GM12878 (cell line): Measurements from ENCODE around the gene GAS6. TPM values are rescaled to one million over a fixed set of nuclear protein-coding genes. Genes with fewer than 3 reads are reported as not detected.

Experiments used
- ATAC-seq: fragments of 200-7000 bp; cut with Tn5 transposase; 3 replicates; pipeline ENCODE4 v1.9.1; 2020; ENCODE audit warnings: mild to moderate bottlenecking, moderate library complexity
- BruUV-seq: library from RNA; stranded (reverse); fragments of 400-500 nt; replicated peaks from 2 replicates; lab custom pipeline; 2021; lab: Mats Ljungman, UMichigan
- CTCF ChIA-PET: fragments of 300-600 bp; sonication (Branson Sonifier 250); formaldehyde crosslinking; extraction: SDS; loops from one replicate; lab custom pipeline; 2021; ENCODE audit warnings: inconsistent platforms; lab: Yijun Ruan, JAX
- POLR2A ChIA-PET: fragments of 350-600 bp; formaldehyde crosslinking; extraction: SDS; loops from one replicate; lab custom pipeline; 2021; ENCODE audit warnings: inconsistent platforms; lab: Charles Lee
- RAD21 ChIA-PET: fragments of 300-600 bp; sonication (Branson Sonifier 250); formaldehyde crosslinking; loops from one replicate; lab custom pipeline; 2023; ENCODE audit warnings: antibody characterized with exemption; ENCODE audit not compliant: unreplicated experiment; lab: Charles Lee
- SMC1A ChIA-PET: fragments of 300-600 bp; sonication (Branson Sonifier 250); formaldehyde crosslinking; loops from one replicate; lab custom pipeline; 2023; ENCODE audit not compliant: unreplicated experiment, uncharacterized antibody; lab: Charles Lee
- DNase-seq: peaks from one replicate; pipeline ENCODE4 v3.0.0-alpha.2; 2011; ENCODE audit warnings: low read depth, low spot score
- FAIRE-seq: peaks from 3 replicates; lab custom pipeline; 2011; peaks lifted over from hg19 to GRCh38; lab: Jason Lieb, UNC
- H2AFZ ChIP-seq: 2 replicates; pipeline ENCODE4 v1.6.0; 2011; ENCODE audit warnings: low read depth, low read length, control low read depth; ENCODE audit not compliant: control insufficient read depth
- H3K27ac ChIP-seq: 2 replicates; pipeline ENCODE4 v1.5.1; 2011; ENCODE audit warnings: control low read depth; ENCODE audit not compliant: control insufficient read depth, insufficient read depth
- H3K27me3 ChIP-seq, 2 experiments: replicated peaks in 1 of 2; 2 replicates each; pipeline versions ENCODE4 v1.6.0 to v1.6.1; 2011; ENCODE audit warnings: low read length in 1 of 2; ENCODE audit not compliant: control insufficient read depth in 2 of 2, insufficient read depth in 2 of 2
- H3K36me3 ChIP-seq, 2 experiments: 2 replicates each; pipeline ENCODE4 v1.5.1; 2011; ENCODE audit warnings: low read length in 1 of 2; ENCODE audit not compliant: control insufficient read depth in 2 of 2, insufficient read depth in 2 of 2
- H3K4me1 ChIP-seq: 2 replicates; pipeline ENCODE4 v1.6.1; 2011; ENCODE audit warnings: mild to moderate bottlenecking, low read length, moderate library complexity, mixed read lengths; ENCODE audit not compliant: control insufficient read depth, insufficient read depth
- H3K4me2 ChIP-seq: 2 replicates; pipeline ENCODE4 v1.6.0; 2011; ENCODE audit warnings: control low read depth; ENCODE audit not compliant: control insufficient read depth, insufficient read depth
- H3K4me3 ChIP-seq: fragments of 200-600 bp; sonication (generic); 2 replicates; pipeline ENCODE4 v1.5.1; 2016
- H3K79me2 ChIP-seq: 2 replicates; pipeline ENCODE4 v1.6.0; 2011; ENCODE audit warnings: low read length; ENCODE audit not compliant: control insufficient read depth, insufficient read depth
- H3K9ac ChIP-seq: 2 replicates; pipeline ENCODE4 v1.8.0; 2011; ENCODE audit warnings: low read length, control low read depth, mixed read lengths; ENCODE audit not compliant: control insufficient read depth, insufficient read depth
- H3K9me3 ChIP-seq: replicated peaks from 3 replicates; pipeline ENCODE4 v1.5.1; 2011; ENCODE audit warnings: mild to moderate bottlenecking, low read length; ENCODE audit not compliant: control insufficient read depth, insufficient read depth
- H4K20me1 ChIP-seq: 2 replicates; pipeline ENCODE4 v1.6.0; 2011; ENCODE audit not compliant: control insufficient read depth, insufficient read depth
- CBX5 ChIP-seq: sonication (generic); IDR thresholded peaks from 2 replicates; pipeline ENCODE4 v1.6.1; 2016; ENCODE audit warnings: low read depth, moderate library complexity, mild to moderate bottlenecking, inconsistent platforms
- EGR1 ChIP-seq, 2 experiments: IDR thresholded peaks; 1 replicate in 1 of 2; 2 replicates in 1 of 2; pipeline ENCODE4 v1.6.1; 2011 to 2012; ENCODE audit warnings: low read depth in 2 of 2, low read length in 2 of 2, borderline replicate concordance in 1 of 2, mild to moderate bottlenecking in 1 of 2, moderate library complexity in 1 of 2
- EP300 ChIP-seq, 2 experiments: fragments of 150-350 bp in 1 of 2; IDR thresholded peaks; 2 replicates each; pipeline ENCODE4 v1.6.1; 2011 to 2012; ENCODE audit warnings: low read depth in 2 of 2, low read length in 2 of 2, borderline replicate concordance in 1 of 2, improper control_type of control experiment in 1 of 2, inconsistent platforms in 1 of 2; ENCODE audit not compliant: control insufficient read depth in 1 of 2
- NFYA ChIP-seq: IDR thresholded peaks from 2 replicates; pipeline ENCODE4 v1.6.1; 2011; ENCODE audit warnings: low read depth, mild to moderate bottlenecking, low read length, improper control_type of control experiment, borderline replicate concordance
- RFX5 ChIP-seq: IDR thresholded peaks from 2 replicates; pipeline ENCODE4 v1.6.1; 2011; ENCODE audit warnings: low read depth, low read length, improper control_type of control experiment
- WGBS: methylation state at CpG from one replicate; pipeline ENCODE4 v1.1.6; 2016; ENCODE audit warnings: low lambda C conversion rate; ENCODE audit not compliant: insufficient replicate concordance, insufficient coverage; ENCODE audit errors: missing lambda C conversion rate; 5-methylcytosine and 5-hydroxymethylcytosine counted together
- in situ Hi-C: fragments of 300-500 bp; cut with MboI; formaldehyde crosslinking; loops from 9 replicates; pipeline ENCODE4 v1.14.3; 2018; ENCODE audit warnings: mixed read lengths
- intact Hi-C: fragments of 100-400 bp; cut with micrococcal nuclease; formaldehyde crosslinking; loops from one replicate; pipeline ENCODE4 v1.14.2; 2022; ENCODE audit not compliant: unreplicated experiment
- polyA plus RNA-seq, 11 experiments: library from polyadenylated mRNA; depleted of rRNA in 4 of 11; unstranded in 6 of 11; stranded (reverse) in 5 of 11; fragments of >200 nt; fragmentation: Nextera tagmentation in 4 of 11; fragmentation: Illumina TruSeq in 1 of 11; extraction: Ambion mirVana in 4 of 11; extraction: Trizol in 1 of 11; gene quantifications; 1 replicate in 1 of 11; 2 replicates in 10 of 11; pipeline versions ENCODE4 v1.2.1 to v1.2.3, GENCODE V29; 2011 to 2016; ENCODE audit warnings: inconsistent platforms in 2 of 11, missing spikeins in 2 of 11, low read depth in 1 of 11
- total RNA-seq, 4 experiments: library from RNA; depleted of rRNA in 3 of 4; stranded (reverse); fragments of >200 nt in 3 of 4; fragmentation: Illumina TruSeq in 1 of 4; extraction: Trizol in 1 of 4; gene quantifications; 2 replicates each; pipeline versions ENCODE4 v1.2.1 to v1.2.3, GENCODE V29; 2013 to 2021
- TF ChIP-seq, protein P1 (sequence below): IDR thresholded peaks from 2 replicates; pipeline ENCODE4 v1.6.1; 2011; ENCODE audit warnings: borderline replicate concordance, low read depth, mild to moderate bottlenecking, moderate library complexity, mixed read lengths, low read length; ENCODE audit not compliant: insufficient read depth; ENCODE audit errors: extremely low read length

GAS6 gene
- total and polyA plus RNA-seq, 10 of the 15 experiments (the other 5 are each of a cell fraction or from before 2014, with no cell fraction given), result 0.03 to 0.59 (median 0.10) TPM; not detected in 2

- ChIA-PET SMC1A (no interaction called here), CTCF (no interaction called here), POLR2A (no interaction called here), RAD21 (no interaction called here)
- DNase-seq (no peak), ATAC-seq (no peak), FAIRE-seq (no peak)
- Histone ChIP-seq H3K4me1 (no peaks in the 10 kb centered on the region), H2AFZ (no peak overlapping the region), H3K4me2 (no peak overlapping the region), H3K4me3 (no peak overlapping the region), H3K9ac (no peak overlapping the region), H3K27ac (no peak overlapping the region), H3K79me2 (no peaks in the 10 kb centered on the region), H3K27me3 (no peaks in the 10 kb centered on the region), H3K9me3 (no peaks in the 10 kb centered on the region), H4K20me1 (no peaks in the 10 kb centered on the region), H3K36me3 (no peaks in the 10 kb centered on the region)
- 83% methylated on average over 29 of the region's 29 CpGs for WGBS
- TF ChIP-seq EP300 (IDR thresholded peaks at IDR 0.05; ENCODE audit: borderline replicate concordance in 1 of 2, control insufficient read depth in 1 of 2, low read depth in 2 of 2, low read length in 2 of 2) (no peak), RFX5 (no peak), EGR1 (IDR thresholded peaks at IDR 0.05; ENCODE audit: borderline replicate concordance in 1 of 2, low read depth in 2 of 2, low read length in 2 of 2) (no peak), CBX5 (no peak), NFYA (no peak)
- TF ChIP-seq, protein P1, sequence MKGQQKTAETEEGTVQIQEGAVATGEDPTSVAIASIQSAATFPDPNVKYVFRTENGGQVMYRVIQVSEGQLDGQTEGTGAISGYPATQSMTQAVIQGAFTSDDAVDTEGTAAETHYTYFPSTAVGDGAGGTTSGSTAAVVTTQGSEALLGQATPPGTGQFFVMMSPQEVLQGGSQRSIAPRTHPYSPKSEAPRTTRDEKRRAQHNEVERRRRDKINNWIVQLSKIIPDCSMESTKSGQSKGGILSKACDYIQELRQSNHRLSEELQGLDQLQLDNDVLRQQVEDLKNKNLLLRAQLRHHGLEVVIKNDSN, result no peak
- BruUV-seq, result no TSS peak
- intact Hi-C loops, result no loop called here
- in situ Hi-C loops, result no loop called here
Measured at GRCh38 chr13:113842336-113843062, 21.4 kb downstream of the GAS6 start.
